GM12891 (cell line): ENCODE results near the gene CA7.

Source experiments
- POLR2A ChIP-seq: IDR thresholded peaks from 2 replicates; pipeline ENCODE4 v1.6.1; 2011; ENCODE audit warnings: low read depth, low read length, control low read depth
- POLR2AphosphoS5 ChIP-seq: IDR thresholded peaks from 2 replicates; pipeline ENCODE4 v1.6.1; 2011; ENCODE audit warnings: low read depth, low read length, control low read depth
- SPI1 ChIP-seq: IDR thresholded peaks from 2 replicates; pipeline ENCODE4 v1.6.1; 2011; ENCODE audit warnings: low read depth, low read length, control low read depth
- TAF1 ChIP-seq: IDR thresholded peaks from 2 replicates; pipeline ENCODE4 v1.6.1; 2011; ENCODE audit warnings: low read depth, low read length, control low read depth

DNA sequence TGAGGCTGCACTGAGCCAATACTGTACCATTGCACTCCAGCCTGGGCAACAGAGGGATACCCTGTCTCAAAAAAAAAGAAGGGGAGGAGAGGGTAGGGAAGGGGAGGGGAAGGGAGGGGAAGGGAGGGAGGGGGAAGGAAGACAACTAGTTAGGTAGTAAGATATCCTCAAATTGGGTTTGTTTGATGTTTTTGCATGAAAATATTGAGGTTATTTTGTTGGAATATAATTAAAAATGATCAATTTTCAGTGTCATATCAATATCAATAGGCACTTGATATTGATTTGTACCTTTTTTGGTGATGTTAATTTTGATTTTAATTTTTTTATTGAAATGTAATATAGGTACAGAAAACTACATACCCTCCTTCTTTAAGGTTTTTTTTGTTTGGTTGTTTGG, 19.5 kb downstream of the CA7 start:
- TF ChIP-seq POLR2A (no peak), POLR2AphosphoS5 (no peak), SPI1 (no peak), TAF1 (no peak)
